MM.1S (cell line): ENCODE data around the gene AHSG.

ENCODE experiments used
- DNase-seq: peaks from one replicate; pipeline ENCODE4 v3.0.0-alpha.2; 2015
- H2AFZ ChIP-seq: fragments of 300-600 bp; sonication (generic); 2 replicates; pipeline ENCODE4 v1.6.0; 2016; ENCODE audit warnings: antibody characterized with exemption, low read length
- H3F3A ChIP-seq: fragments of 300-600 bp; sonication (generic); 2 replicates; pipeline ENCODE4 v1.6.1; 2016; ENCODE audit warnings: mild to moderate bottlenecking, antibody characterized with exemption, low read length, moderate library complexity, mixed read lengths; ENCODE audit not compliant: insufficient read depth
- H3K27ac ChIP-seq: fragments of 300-600 bp; sonication (generic); 2 replicates; pipeline ENCODE4 v1.5.1; 2016; ENCODE audit warnings: mild to moderate bottlenecking, low read length
- H3K27me3 ChIP-seq: fragments of 300-600 bp; sonication (generic); replicated peaks from 2 replicates; pipeline ENCODE4 v1.6.0; 2016; ENCODE audit warnings: low read length; ENCODE audit not compliant: insufficient read depth
- H3K36me3 ChIP-seq: fragments of 300-600 bp; sonication (generic); replicated peaks from 2 replicates; pipeline ENCODE4 v1.6.1; 2016; ENCODE audit warnings: mild to moderate bottlenecking, low read length, mixed read lengths; ENCODE audit not compliant: insufficient read depth
- H3K4me1 ChIP-seq: fragments of 300-600 bp; sonication (generic); 2 replicates; pipeline ENCODE4 v1.6.1; 2016; ENCODE audit warnings: low read length, mixed read lengths
- H3K4me2 ChIP-seq: fragments of 300-600 bp; sonication (generic); 2 replicates; pipeline ENCODE4 v1.6.0; 2016; ENCODE audit warnings: low read depth, low read length
- H3K4me3 ChIP-seq: fragments of 300-600 bp; sonication (generic); 2 replicates; pipeline ENCODE4 v1.5.1; 2016; ENCODE audit warnings: low read length, mixed read lengths
- H3K79me2 ChIP-seq: fragments of 300-600 bp; sonication (generic); 2 replicates; pipeline ENCODE4 v1.6.1; 2016; ENCODE audit warnings: mixed run types, low read length, mixed read lengths
- H3K9ac ChIP-seq: fragments of 300-600 bp; sonication (generic); 2 replicates; pipeline ENCODE4 v1.6.1; 2016; ENCODE audit warnings: low read length, mixed read lengths
- H3K9me2 ChIP-seq: fragments of 300-600 bp; sonication (generic); replicated peaks from 2 replicates; pipeline ENCODE4 v1.6.1; 2016; ENCODE audit warnings: mild to moderate bottlenecking, low read length, mixed read lengths; ENCODE audit not compliant: insufficient read depth
- H3K9me3 ChIP-seq: fragments of 300-600 bp; sonication (generic); replicated peaks from 2 replicates; pipeline ENCODE4 v1.6.1; 2016; ENCODE audit warnings: mild to moderate bottlenecking, low read length, mixed read lengths; ENCODE audit not compliant: insufficient read depth
- H4K20me1 ChIP-seq: fragments of 300-600 bp; sonication (generic); 2 replicates; pipeline ENCODE4 v1.6.1; 2016; ENCODE audit warnings: mild to moderate bottlenecking, low read length, moderate library complexity, mixed read lengths; ENCODE audit not compliant: insufficient read depth
- EZH2 ChIP-seq: fragments of 300-600 bp; sonication (generic); optimal IDR thresholded peaks from 2 replicates; pipeline ENCODE3; 2017; ENCODE audit warnings: low read depth, mild to moderate bottlenecking, antibody characterized with exemption, low read length, mixed read lengths
- EZH2phosphoT487 ChIP-seq: fragments of 300-600 bp; sonication (generic); IDR thresholded peaks from 2 replicates; pipeline ENCODE4 v1.6.1; 2018; ENCODE audit warnings: antibody characterized with exemption, low read length
- TF ChIP-seq, protein P1 (sequence below): fragments of 300-600 bp; sonication (generic); IDR thresholded peaks from 2 replicates; pipeline ENCODE4 v1.5.1; 2016; ENCODE audit warnings: antibody characterized with exemption, low read length, mixed read lengths

The AHSG gene

DNA sequence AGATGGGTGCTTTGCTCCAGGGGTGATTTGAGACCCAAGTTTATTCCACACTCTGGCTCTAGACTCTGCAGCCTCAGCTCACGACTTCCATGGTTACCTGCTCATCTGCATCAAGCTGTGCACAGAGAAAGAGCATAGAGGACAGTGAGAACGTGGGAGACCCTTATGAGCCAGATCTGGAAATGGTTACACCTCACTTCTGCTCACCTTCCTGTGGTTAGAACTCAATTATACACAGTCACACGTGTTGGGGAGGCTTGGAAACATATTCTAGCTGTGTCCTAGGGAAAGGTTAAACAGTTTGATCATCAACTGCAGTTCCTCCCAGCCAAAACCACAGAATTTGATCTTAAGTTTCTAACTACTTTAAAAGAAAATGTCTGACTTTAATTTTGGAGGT, 29.2 kb downstream of the AHSG start:
- Histone ChIP-seq H3K9ac (no peak overlapping the region), H3K27me3 (no peaks in the 10 kb centered on the region), H3K4me2 (no peak overlapping the region), H4K20me1 (no peaks in the 10 kb centered on the region), H3K9me3 (no peaks in the 10 kb centered on the region), H2AFZ (no peak overlapping the region), H3K27ac (no peak overlapping the region), H3K9me2 (no peaks in the 10 kb centered on the region), H3K36me3 (no peaks in the 10 kb centered on the region), H3K4me1 (peaks cover 46% of the 10 kb centered on the region), H3K4me3 (no peak overlapping the region), H3K79me2 (no peaks in the 10 kb centered on the region), H3F3A (peaks cover 21% of the 10 kb centered on the region)
- DNase-seq, result no peak
- TF ChIP-seq EZH2 (no peak), EZH2phosphoT487 (no peak)
- TF ChIP-seq, protein P1, sequence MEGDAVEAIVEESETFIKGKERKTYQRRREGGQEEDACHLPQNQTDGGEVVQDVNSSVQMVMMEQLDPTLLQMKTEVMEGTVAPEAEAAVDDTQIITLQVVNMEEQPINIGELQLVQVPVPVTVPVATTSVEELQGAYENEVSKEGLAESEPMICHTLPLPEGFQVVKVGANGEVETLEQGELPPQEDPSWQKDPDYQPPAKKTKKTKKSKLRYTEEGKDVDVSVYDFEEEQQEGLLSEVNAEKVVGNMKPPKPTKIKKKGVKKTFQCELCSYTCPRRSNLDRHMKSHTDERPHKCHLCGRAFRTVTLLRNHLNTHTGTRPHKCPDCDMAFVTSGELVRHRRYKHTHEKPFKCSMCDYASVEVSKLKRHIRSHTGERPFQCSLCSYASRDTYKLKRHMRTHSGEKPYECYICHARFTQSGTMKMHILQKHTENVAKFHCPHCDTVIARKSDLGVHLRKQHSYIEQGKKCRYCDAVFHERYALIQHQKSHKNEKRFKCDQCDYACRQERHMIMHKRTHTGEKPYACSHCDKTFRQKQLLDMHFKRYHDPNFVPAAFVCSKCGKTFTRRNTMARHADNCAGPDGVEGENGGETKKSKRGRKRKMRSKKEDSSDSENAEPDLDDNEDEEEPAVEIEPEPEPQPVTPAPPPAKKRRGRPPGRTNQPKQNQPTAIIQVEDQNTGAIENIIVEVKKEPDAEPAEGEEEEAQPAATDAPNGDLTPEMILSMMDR, result no peak

DNA sequence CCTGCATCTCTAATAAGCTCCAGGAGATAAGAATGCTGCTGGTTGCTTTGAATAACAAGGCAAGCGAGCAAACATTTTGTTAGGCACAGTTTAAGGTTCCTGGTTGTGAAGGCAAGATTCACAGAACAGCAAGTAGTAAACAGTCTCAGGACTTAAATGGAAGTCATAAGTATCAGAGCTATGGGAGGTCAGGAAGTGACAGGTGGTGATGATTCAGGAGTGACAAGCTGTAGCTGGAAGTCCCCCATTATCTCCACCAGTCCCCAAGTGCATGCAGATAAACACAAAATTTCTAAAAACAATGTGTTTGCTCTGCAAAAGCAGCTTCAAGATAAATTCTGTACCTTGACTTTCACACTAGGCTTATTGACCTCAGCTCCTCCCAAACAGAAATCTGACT, 30.6 kb downstream of the AHSG start:
- Histone ChIP-seq H3K36me3 (no peaks in the 10 kb centered on the region), H4K20me1 (no peaks in the 10 kb centered on the region), H3K9me2 (no peaks in the 10 kb centered on the region), H3K4me1 (peaks cover 60% of the 10 kb centered on the region), H3K79me2 (no peaks in the 10 kb centered on the region), H3K4me2 (peak overlapping the region; percentile 36; the same call in 1 of the 2 replicates), H3F3A (peaks cover 21% of the 10 kb centered on the region), H2AFZ (peak overlapping the region; percentile 47), H3K27ac (peak overlapping the region; percentile 17; the same call in 1 of the 2 replicates), H3K9me3 (no peaks in the 10 kb centered on the region; the same call in 1 of the 2 replicates), H3K4me3 (no peak overlapping the region), H3K9ac (no peak overlapping the region), H3K27me3 (no peaks in the 10 kb centered on the region)
- TF ChIP-seq EZH2 (no peak), EZH2phosphoT487 (no peak)
- TF ChIP-seq, protein P1, result no peak
- DNase-seq, result peak; percentile 78

DNA sequence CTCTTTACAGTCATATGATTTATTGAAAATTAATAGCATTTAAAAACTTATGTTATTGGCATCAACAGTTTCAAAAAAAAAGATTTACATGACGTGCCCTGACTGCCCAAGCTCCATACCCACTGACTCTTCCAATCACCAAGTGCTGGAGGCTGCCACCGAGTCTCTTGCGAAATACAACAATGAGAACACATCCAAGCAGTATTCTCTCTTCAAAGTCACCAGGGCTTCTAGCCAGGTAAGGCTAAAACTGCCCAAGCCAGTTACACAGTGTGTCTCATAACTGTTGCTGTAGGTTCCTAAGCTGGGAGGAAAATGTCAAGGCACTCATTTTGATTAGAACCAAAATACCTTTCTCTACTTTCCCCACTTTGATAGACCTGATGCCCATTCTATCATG, 31.8 kb downstream of the AHSG start:
- Histone ChIP-seq H3K4me1 (peaks cover 65% of the 10 kb centered on the region), H3K9me2 (no peaks in the 10 kb centered on the region), H3K36me3 (no peaks in the 10 kb centered on the region), H4K20me1 (no peaks in the 10 kb centered on the region), H3F3A (peaks cover 21% of the 10 kb centered on the region), H2AFZ (no peak overlapping the region), H3K27me3 (no peaks in the 10 kb centered on the region), H3K9me3 (no peaks in the 10 kb centered on the region; the same call in 1 of the 2 replicates), H3K4me2 (no peak overlapping the region), H3K27ac (no peak overlapping the region), H3K79me2 (no peaks in the 10 kb centered on the region), H3K4me3 (no peak overlapping the region), H3K9ac (no peak overlapping the region)
- DNase-seq, result no peak
- TF ChIP-seq EZH2phosphoT487 (no peak), EZH2 (no peak)
- TF ChIP-seq, protein P1, result no peak
